Central memory CD4-positive, alpha-beta T cell (primary cell): Measurements from ENCODE around the gene SYT17.

Source experiments
- DNase-seq: peaks from one replicate; pipeline ENCODE4 v3.0.0; 2022
- total RNA-seq, 3 experiments: gene quantifications; one replicate each; lab custom pipeline; 2026; lab: John Stamatoyannopoulos, UW

The SYT17 gene
- 0 reads per million in 3 experiments for total RNA-seq

DNA sequence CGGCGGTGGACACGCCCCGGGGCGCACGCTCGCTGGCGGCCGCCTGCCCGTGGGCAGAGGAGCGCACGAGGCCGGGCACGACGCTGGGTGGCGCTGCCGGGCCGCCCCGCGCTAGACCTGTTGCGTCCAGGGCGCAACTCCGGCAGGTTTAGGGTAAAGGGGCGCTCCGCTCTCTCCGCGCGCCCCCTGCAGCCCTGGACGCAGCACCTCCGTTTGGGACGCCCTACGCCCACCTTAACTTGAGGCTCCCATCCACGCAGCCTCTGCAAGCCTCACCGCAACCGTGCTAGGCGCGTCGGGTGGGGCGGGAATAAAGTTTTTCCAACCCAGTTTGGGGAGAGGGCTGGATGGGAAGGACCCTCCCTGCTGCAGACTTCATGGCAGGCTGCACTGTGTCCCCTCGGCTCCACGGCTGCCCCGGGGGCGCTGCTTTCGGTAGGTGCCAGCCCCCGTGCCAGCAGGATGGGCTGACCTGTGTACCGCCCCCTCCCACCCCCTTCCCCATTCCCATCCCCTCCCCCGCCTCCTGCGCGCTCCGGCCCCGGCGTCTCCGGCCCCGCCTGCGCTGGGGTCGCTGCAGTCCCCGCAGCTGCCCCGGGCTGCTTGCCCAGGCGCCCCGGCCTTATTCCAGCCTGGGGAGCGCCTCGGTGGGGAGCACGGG, at the start of gene SYT17:
Gene SYT17 (plus strand): TSS at position 531 of the 661 bp plus-strand sequence. CDS start 407 bp downstream, outside the sequence.
- no peak for DNase-seq

DNA sequence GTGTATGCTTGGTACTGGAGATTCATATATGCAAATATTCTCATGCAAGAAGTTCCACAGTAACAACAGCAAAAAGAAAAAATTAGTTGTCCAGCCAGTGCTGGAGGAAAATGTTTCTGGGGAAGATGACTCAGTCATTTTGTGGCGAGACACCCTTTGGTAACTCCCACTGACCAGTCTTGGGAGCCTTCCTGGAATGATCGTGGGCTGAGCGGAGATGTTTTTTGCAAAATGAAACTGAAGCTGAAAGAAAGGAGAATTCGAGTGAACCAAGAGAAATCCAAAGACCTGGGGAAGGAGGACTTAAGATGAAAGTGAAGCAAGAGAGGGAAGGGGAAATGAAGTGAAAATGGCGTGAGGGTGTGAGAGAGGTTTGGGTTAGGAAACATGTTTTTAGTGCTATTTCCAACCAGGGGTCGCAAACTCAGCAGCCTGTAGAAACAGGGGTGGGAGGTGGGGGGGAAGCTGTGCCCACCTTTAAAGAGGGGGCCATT, 49.1 kb upstream of the SYT17 start:
- DNase-seq = no peak

GRCh38 chr16:19119564-19119963, 48.5 kb upstream of the SYT17 start:
- no peak for DNase-seq

DNA sequence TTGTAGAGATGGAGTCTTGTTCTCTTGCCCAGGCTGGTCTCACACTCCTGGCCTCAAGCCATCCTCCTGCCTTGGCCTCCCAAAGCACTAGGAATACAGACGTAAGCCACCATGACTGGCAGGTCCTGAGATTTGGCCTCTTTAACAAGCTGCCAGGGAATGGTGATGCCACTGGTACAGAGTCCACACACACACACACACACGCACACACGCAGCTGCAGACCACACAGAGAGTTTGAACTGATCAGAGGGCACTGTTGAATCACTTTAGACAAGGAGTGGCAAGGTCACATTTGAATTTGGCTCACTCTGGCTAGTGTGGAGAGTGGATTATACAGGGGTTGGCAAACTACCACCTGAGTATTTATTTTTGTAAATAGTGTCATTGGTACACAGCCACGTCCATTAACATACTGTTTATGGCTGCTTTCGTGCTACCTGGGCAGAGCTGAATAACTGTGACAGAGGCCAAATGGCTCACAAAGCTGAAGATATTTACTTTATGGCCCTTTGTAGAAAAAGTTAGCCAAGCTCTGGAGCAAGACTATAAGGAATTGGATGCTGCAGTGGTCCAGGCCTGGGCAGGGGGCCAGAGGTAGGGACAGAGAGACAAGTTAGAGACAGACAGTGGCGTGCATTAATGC, 44.4 kb upstream of the SYT17 start:
- DNase-seq = no peak

GRCh38 chr16:19126300-19126699, 41.7 kb upstream of the SYT17 start:
- no peak for DNase-seq

- no peak for DNase-seq
Observed at GRCh38 chr16:19127205-19127604, 40.8 kb upstream of the SYT17 start.

- no peak for DNase-seq
Observed at GRCh38 chr16:19127674-19128131, 40.3 kb upstream of the SYT17 start.

- DNase-seq = no peak
Observed at GRCh38 chr16:19128454-19129200, 39.4 kb upstream of the SYT17 start.

DNA sequence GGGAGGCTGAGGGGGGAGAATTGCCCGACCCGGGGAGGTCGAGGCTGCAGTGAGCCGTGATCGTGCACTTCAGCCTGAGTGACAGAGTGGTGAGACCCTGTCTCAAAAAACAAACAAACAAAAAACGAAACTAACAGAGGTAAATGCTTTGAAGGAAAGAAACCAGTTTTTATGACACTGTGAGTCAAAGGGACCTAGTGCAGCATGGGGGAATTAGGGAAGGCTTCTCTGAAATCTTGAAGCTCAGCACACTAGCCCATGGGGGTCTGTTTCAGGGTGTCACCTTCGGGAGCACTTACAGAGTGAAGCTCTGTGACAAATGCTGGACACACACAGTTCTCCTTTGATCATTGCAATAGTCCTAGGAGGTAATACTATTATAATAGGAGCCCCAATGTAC, 37.7 kb upstream of the SYT17 start:
- no peak for DNase-seq

GRCh38 chr16:19130852-19131824, 36.9 kb upstream of the SYT17 start:
- DNase-seq = no peak

DNA sequence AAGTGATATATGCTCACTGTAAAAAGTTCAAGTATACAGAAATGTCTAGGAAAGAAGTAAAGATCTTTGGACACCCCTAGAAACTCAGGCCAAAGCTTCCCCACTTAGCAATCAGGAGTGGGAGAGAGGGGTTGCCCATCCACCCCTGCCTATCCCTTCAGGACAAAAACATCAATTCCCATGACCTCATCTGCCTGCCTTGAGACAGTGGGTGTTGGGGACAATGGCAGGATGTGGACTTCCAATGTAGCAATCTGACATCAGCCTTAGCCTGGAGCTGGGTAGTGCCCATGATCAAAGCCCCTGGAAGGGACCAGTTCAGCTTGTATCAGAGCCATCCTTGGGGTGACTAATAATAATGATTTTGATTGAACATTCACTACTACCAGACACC, 36.2 kb upstream of the SYT17 start:
- DNase-seq = no peak

DNA sequence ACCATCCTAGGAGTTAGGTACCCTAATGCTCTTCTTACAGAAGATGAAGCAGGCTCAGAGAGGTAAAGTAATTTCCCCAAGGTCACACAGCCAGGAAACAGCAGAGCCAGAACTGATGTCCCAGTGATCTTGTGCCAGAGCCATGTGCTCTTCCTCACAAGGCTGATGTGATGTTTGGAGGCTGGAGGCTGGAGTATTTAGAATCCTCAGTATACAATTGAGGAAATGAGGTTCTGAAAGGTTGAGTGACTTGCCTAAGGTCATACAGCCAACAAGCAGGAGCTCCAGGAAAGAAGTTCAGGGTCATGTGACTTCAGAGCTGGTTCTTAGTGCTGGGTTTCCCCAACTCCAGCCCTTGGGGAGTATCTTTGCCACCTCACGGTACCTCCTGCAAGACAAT, 35.8 kb upstream of the SYT17 start:
- no peak for DNase-seq

DNA sequence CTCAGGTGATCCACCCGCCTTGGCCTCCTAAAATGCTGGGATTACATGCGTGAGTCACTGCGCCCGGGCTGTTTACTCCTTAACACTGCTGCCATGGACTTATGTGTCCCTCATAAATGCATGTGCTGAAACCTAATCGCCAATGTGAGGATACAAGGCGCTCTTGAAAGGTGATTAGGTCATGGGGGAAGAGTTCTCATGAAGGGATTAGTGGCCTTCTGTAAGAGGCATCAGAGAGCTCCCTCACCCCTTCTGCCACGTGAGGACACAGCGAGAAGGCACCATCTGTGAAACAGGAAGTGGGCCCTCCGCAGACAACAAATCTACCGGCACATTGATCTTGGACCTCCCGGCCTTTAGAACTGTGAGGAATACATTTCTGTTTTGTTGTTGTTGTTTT, 35.1 kb upstream of the SYT17 start:
- DNase-seq = no peak

- no peak for DNase-seq
Observed at GRCh38 chr16:19133600-19133999, 34.4 kb upstream of the SYT17 start.

GRCh38 chr16:19135201-19135842, 32.7 kb upstream of the SYT17 start:
- DNase-seq = no peak

GRCh38 chr16:19135896-19136438, 32.1 kb upstream of the SYT17 start:
- no peak for DNase-seq

DNA sequence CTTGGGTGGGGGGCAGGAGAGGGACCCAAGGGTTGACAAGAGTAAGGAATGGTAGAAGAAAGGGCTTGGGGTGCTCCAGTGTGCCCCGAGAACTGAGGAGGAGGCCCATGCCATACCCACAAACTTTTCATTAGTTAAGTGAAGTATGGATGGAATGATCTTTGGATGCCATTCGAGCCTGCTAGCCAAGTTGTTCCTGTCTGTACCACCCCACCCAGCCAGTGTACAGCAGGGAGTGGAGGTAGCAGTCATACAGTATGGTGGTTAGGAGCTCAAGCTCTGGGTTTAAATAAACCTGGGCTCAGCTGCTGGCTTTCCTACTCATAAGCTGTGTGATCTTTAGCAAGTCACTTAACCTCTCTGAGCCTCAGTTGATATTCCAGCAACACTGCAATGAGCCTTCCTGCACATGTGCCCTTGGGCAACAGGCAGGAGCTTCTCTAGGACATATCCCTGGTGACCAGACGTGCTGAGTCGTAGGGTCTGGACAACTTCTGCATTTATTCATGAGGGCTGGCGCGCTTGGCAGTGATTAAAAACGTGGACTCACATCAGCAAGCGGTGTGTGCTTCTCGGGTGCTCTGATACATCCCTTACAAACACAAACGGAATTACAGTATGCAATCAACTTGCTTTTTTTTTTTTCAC, 31.4 kb upstream of the SYT17 start:
- DNase-seq = no peak

DNA sequence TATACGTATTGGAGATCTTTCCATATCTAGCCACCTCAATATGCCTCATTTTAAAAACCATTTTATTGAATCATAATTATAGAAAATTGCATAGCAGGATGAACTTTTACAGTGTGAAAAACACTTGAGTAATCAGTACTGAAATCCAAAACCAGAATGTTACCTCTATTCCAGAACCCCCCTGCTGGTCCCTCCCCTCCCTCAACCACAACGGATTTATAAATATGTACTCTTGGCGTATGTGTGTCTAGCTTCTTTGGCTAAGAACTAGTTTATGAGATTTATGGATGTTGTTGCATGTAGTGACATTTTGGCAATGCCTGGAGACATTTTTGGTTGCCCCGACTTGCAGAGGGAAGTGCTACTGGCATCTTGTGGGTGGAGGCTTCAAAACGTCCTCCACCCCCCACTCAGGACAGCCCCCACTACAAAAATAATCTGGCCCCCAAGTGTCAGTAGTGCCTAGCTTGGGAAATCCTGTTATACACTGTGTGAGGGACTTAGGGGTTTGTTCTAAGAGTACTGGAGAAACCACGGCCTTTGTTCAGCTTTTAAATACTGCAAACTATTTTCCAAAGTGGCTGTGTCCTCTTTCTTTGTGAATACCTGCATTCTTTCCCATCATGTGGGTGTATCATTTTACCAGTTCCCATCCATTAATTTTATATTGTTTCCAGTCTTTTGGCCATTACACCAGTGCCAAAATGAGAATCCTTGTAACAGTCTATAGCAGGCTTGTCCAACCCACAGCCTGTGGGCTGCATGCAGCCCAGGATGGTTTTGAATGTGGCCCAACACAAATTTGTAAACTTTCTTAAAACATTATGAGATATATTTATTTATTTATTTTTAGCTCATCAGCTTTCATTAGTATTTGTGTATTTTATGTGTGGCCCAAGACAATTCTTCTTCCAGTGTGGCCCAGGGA, 30.6 kb upstream of the SYT17 start:
- no peak for DNase-seq

GRCh38 chr16:19138601-19139000, 29.4 kb upstream of the SYT17 start:
- DNase-seq = no peak
